NCI-H1048 (cell line): ENCODE measurements around the gene RAX.

Experiments used
- DNase-seq: peaks from one replicate; lab custom pipeline; 2025; lab: John Stamatoyannopoulos, UW

Gene RAX

DNA sequence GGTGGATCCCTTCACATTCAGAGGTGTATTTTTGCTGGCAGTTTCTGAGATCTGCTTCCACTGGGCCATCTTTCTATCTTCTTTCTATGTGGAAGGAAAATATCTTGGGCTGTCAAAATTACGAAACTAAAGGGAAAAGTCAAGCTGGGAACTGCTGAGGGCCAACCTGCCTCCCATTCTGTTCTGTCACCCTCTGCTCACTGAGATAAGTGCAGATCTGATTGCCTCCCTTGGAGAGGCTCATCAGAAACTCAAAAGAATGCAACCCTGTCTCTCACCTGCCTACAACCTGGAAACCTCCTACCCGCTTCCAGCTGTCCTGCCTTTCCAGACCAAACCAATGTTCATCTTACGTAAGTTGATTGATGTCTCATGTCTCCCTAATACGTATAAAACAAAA lies 26.5 kb downstream of the RAX start:
- no peak for DNase-seq

DNA sequence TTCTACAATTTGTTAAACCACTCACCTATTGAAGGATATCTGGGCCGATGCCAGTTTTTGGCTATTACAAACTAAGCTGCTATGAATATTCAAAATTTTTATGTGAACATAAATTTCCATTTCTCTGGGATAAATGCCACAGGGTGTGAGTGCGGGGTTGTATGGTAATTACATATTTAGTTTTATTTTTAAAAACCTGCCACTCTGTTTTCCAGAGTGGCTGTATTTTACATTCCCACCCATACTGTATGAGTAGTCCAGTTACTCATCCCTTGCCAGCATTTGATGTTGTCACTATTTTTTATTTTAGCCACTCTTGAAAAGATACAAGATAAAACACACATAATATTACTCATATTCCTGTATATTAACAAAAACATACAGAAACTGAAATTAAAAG lies 30.3 kb downstream of the RAX start:
- DNase-seq: peak; percentile 65

DNA sequence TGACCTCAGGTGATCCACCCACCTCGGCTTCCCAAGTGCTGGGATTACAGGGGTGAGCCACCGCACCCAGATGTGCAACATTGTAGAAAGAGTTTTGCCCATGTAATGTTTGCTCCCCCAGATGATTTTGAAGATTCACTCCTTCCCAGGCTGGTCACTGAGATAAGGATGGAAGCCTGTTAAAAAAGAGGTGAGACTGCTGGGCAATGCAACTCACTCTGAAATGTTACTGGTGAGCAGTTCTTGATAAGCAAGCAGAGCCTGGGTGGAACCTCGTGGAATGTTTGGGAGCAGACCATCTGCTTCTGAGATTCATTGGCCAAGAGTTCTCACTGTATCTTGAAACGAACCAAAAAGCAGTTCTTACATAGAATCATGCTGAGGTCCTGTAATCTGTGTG lies 33.6 kb downstream of the RAX start:
- no peak for DNase-seq

DNA sequence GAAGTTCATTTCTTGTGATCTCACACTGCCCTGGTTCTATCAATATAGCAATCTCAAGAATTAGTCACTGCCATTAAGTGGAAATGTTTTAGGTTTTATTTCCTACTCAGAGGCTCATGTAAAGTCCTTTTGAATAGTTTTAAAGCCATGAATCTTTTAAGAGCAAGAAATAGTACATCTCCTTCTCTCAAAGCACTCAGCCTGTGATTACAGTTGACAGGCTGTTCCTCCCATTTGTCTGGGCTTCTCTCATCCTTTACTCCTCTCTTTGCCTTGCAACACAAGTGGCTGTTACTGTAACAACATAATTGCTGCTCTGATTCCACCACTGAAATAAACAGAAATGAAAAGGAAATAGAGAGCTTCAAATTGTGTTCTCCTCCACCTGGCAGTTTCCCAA lies 34.9 kb downstream of the RAX start:
- no peak for DNase-seq

DNA sequence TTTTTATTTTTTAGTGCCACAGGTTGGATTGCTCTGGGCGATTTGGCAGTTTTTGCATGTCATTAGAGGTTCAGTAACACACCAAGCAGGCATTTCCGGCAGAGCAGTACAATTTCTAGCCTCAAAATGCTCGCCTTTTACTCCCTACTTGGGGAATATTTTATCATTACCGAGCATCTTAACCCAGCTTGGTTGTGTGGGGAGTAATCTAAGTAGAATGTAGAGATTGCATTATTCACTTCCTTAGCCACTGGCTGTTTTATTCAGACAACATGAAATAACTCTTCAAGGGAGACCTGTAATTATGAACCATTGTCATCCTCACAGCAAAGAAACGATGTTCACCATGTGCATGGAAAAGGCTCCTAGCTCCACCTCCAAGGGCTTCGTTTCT lies 40.2 kb downstream of the RAX start:
- no peak for DNase-seq

DNA sequence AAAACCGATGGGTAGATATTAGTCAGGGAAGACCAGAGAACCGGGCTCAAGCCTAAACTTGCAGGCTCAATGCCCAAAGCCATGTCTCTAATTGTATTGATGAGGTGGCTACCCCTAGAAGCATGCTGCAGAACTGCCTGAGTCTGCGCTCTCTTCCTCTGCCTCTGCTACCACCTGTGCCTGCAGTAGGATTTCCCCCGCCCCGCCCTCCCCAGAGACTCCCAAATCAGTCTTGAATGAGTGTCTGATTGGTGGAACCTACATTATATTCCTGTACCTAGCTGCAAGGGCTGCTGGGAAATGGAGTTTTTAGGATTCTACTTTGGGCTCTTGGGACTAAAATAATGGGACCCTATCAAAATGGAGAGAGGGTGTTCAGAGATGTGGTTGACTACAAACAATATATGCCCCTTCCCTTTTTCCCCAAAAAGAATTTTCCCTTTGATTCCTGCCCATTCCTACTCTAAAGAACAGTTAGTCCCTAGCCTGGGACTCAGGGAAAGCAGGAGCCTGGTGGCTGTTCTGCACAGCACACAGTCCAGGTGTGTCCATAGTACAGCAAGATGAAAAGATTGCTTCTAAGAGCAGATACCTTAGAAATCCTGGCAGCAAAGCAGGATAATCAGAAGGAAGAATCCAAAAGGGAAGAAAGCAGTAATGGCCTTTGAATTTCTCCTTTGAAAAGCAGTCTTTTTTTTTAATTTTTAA lies 40.8 kb downstream of the RAX start:
- DNase-seq: no peak

DNA sequence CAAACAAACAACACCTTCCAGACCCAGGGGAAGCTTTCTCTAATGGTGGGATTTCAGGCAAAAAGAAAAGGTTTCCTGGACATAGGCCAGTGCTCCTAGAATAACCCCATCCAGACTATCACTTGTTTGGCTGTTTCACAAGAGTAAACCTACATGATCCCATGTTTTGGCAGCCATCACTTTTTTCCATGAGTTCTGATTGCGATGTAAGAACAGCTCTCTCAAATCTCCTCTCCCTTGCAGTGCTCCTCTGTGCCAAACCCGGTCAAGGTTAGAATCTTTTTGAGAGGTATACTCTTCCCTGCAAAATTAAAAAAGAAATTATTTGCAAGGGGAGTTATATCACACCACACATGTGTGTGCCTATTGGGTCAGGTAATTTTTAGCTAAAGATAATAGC lies 41.4 kb downstream of the RAX start:
- no peak for DNase-seq

DNA sequence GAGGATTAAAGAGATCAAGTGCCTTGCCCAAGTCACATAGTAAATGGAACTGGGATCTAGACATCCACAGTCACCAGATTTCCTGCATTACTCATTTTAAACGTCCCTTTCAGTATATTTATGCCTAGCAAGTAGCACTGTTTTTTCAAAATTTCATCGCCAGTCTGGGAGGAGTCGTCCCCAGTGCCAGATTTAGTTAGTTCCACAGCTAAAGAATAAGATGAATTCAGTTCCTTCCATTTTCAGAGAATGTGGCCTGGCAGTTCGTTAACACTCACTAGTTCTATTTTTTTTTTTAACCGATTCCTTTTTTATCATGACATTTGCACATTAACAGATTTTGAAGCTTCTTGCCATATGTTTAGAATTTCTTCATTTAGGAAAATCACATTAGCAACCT lies 42.1 kb downstream of the RAX start:
- DNase-seq: no peak

DNA sequence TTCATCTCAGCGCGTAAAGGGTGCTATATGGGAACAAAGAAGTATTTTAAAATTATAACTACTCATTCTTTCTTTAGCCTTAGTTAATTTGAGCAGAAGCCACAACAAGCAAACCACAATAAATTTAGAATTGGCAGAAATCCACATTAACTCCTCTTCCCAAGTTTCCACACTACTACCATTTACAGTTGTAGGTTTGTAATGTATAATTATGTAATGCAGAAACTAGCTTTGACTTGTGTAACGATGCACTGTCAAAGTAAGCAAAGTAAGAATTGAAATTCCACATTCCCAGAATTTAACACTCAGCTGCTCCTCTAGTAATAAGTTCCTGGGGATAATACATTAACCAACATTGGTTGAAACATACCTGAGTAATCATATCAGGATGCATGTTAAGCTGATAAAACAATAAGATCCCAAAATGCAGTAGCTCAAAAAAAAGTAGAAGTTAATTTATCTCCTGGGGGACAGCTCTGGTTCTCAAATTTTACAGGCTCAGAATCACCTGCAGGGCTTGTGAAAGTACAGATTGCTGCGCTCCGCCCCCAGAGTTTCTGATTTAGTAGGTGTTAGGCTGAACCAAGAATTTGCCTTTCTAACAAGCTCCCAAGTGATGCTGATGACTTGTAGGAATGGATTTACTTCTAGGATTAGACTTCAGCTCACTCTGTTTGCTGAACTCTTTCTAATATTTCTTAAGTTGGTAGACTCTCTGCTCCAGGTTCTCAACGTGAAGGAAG lies 43.4 kb downstream of the RAX start:
- DNase-seq: no peak

DNA sequence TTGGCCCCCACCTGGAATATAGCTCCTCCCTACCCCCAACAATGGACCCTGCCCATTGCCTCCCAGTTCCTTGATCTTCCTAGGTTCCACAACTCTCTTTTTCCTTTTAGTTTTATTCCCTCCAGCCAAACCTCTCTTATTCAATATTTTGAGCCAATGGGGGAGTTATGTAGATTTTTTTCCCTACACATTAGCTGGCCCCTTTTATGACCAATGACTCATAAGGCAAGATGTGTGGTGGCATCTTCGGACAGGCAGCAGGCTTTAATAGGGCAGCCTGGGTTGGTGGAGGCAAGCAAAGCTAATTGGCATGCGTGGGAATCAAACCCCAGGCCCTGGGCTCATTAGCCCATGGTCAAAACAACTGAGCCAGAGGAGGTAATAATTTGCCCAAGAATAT lies 44.1 kb downstream of the RAX start:
- no peak for DNase-seq

DNA sequence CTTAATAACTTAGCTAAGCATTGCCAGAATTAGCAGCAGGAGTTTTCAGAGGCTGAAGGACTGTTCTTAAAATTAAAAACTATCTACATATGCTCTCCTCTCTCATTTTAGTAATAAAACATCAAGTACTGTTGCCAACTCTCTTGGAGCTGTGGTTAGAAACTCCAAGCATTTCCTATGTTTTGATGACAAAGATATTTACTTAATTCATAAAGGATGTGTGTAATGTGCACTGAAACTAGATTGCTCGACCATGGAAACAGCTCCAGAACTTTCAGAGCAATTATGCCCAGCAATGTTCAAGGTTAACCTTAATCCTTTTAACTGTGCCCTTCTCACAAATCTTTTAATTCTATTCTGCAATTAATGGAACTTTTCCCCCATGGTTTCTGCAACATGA lies 44.9 kb downstream of the RAX start:
- no peak for DNase-seq

DNA sequence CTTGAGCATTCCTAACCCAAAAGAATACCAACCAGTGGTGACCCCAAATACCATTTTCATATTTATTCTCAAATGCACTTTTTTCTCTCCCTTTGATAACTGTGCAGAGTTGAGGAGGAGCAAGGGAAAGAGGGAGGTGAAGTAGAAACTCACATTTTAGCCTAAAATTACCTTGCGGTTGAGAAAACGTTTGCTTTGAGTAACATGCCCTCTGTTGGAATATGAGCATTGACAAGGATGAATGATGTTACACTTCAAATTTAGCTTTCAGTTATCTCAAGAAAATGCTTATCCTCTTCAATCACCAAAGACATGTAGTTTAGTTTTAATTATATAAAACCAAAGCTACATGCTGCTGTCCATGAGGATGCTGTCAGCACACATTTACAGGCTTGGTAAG lies 50.9 kb downstream of the RAX start:
- DNase-seq: no peak

DNA sequence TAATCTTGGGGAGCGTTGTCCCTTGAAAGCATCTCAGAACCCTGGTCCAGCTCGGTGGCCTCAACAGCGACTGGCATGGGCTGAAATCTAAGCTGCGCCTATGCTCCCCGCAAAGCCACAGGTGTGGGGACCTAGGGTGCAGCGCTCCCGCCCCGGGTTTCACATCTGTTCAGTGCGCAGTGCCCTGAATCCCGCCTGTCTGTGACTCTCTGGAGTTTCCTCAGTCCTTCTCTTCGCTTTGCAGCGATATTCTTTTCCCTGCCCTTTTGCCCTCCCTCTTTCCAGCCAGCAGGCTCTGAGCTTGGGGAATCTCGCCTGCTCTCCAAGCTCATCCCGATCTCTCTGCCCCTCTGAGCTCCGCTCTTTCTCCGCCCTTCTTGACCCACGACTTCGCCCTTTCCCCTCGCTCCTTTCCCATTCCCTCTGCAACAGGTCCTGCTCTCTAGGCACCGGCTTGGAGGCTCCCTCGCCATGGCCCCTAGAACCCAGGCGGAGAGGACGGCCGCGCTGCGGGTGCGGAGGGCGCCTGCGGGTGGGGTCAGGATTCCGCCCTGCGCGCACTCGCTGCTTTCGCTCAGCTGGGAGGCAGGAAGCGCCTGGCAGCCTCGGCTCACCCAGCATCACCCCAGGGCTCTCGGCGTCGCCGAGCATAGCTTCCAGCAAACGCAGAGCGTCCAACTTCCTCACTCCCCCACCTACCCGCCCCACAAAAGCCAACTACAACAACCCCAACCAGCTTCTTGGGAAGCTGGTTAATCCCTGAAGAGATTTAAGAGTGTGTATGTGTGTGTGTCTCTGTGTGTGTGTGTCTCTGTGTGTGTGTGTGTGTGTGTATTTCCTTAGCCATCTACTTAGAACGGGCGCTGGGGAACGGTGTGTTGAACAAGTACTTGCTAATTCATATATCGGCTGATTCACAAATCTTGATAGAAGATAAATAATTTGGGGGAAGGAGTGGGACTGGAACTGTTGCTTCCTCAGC lies 52.2 kb downstream of the RAX start:
- DNase-seq: no peak

DNA sequence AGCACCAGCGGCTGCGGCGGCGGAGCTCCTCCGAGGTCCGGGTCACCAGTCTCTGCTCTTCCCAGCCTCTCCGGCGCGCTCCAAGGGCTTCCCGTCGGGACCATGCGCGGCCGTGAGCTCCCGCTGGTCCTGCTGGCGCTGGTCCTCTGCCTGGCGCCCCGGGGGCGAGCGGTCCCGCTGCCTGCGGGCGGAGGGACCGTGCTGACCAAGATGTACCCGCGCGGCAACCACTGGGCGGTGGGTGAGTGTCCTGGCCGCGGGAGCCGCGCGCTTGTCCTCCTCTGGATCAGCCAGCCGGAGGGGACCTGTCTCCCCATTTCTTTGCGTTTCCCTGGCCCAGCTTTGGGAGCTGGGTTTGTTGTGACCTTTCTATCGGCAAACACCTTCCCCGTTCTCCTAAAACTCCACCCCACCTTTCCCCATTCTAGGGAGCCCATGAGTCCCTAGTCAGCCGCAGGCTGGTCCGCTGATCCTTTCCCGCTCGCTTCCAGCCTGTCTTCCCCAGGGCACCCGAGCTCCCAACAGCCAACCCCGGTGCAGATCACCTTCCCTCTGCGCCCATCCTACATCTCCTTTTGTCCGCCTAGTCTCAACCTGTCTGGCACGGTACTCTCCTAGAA lies 53.0 kb downstream of the RAX start:
- DNase-seq: no peak

DNA sequence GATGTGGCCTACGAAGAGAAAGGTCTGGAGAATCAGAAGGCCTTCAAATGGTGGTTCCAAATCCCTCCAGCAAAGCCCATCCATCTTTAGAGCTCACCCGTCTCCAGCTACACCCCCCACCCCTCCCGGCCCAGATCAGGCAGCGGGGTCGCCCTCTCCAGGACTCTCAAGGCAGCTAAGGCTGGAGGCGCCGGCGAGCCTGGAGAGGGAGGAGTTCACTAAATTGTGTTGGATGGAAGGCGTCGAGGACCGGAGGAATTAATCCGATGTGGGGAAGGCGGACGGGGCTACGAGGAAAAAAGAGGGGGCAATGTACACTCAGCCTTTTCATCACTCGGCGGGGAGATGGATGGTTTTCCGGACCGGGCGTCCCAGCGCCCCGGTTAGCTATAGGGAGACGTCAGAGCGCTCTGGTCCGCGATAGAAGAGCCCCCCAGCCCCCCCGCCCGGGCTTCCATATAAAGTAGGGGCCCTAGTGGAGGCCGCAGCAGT lies 53.5 kb downstream of the RAX start, which contains the start of gene GRP:
GRP (plus strand) TSS at position 487 of the 492 bp plus-strand sequence. CDS start 108 bp downstream, outside the sequence.
- DNase-seq: no peak

DNA sequence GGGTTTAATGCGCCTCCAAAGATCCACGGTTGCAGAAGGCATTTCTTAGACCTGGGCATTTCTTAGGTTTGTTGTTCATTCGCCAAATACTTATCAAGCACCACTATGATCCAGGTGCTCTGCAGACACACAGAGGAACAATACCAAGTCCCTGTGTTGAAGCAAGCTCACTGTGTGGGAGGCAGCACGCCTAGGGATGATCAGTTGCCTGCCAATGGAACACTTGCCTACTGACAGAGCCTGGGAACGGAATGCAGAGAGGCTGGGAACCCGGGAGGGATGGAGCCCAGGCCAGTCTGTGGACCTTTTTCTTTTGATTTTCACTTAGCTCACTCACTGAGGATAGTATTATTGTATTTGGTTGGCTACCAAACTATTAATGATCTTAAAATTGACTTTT lies 55.2 kb downstream of the RAX start:
- DNase-seq: no peak
